ENCODE results near the gene RBM10. TPM values are rescaled to one million over a fixed set of nuclear protein-coding genes. Genes with fewer than 3 reads are reported as not detected.
A peak's percentile ranks its signal among the peaks of the same experiment; 100 is the strongest.

The RBM10 gene
- total and polyA plus RNA-seq, 2 of the 13 experiments (the other 11 are each of a cell fraction or from before 2014, with no cell fraction given), result 15.9 to 43.1 TPM

DNA sequence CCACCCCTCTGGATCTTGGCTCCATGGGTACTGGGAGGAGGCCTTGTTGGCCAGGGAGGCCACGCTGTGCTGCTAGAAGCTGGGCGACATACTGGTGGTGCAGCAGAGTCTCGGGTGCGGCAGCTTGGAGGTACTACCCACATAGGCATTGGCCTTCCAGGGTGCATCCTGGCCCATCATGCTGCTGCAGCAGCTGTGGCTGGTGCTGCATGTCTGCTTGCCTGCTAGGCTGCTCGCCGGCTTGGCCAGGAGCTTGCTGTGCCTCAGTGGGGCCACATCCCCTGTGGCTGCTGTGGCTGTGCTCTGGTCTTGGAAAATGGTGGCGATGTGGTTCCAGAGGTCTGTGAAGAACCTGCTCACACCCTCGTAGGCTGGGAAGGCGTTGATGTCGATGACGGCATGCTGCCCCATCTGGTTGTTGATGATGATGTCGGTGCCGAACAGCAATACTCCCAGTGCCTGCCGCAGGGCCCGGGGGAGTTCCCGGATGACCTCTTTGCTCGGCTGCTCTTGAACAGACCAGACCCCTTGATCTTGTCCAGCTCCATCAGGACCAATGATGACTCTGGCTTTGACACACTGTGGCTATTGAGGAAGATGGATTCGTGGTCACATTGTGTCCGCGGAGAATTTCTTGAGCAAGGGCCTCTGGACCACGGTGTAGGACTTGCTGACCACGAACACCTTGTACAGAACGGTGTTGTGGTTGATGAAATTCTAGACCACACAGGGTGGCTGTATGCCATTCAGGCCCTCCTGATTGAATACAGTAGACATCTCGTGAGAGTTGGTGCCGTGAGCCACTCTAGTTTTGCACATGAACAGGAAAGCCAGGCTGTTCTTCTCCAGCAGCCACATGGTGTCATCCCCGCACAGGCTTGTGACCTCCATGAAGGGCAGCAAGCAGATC, 11.8 kb downstream of the RBM10 start:
- no peak for ATAC-seq
- ChIA-PET CTCF (ENCODE audit: low intra/inter-chr PET ratio, low total read pairs) (no interaction called here), POLR2A (interaction anchor here (1.4 kb wide), 1 partner anchor 28 kb away, joined by 3 read pairs; no protein-coding TSS in a partner anchor)
- DNase-seq (ENCODE audit: low spot score), result no peak
- Histone ChIP-seq H3K9ac (ENCODE audit: insufficient read depth, low read depth, low read length) (no peak overlapping the region), H3K27me3 (ENCODE audit: control insufficient read depth in 1 of 2, insufficient read depth in 2 of 2, low read length in 2 of 2) (no peaks in the 10 kb centered on the region), H3K4me2 (ENCODE audit: low read depth, low read length) (no peak overlapping the region), H3K27ac (ENCODE audit: extremely low read length, insufficient read depth, low read length) (no peak overlapping the region), H3K79me2 (ENCODE audit: insufficient read depth, low read length) (peaks cover 43% of the 10 kb centered on the region), H3K36me3 (replicated peaks in 1 of 2; ENCODE audit: control insufficient read depth in 1 of 2, insufficient read depth in 2 of 2, low read length in 2 of 2) (peaks cover 2 to 11% of the 10 kb centered on the region in 2 experiments; a peak in 3 of 5 replicates), H3K4me3 (replicated peaks in 1 of 3; ENCODE audit: insufficient read depth in 1 of 3, low read depth in 2 of 3, low read length in 3 of 3) (no peak overlapping the region), H2AFZ (ENCODE audit: low read length) (no peak overlapping the region), H3K4me1 (ENCODE audit: insufficient read depth, low read length) (peaks cover 13% of the 10 kb centered on the region), H4K20me1 (ENCODE audit: insufficient read depth, low read length) (peaks cover 2% of the 10 kb centered on the region; the same call in 1 of the 2 replicates), H3K9me3 (ENCODE audit: low read length) (no peaks in the 10 kb centered on the region)
- BruUV-seq (replicated peaks), result no TSS peak
- FAIRE-seq, result no peak
- intact Hi-C loops (cut with micrococcal nuclease; ENCODE audit: unreplicated experiment) (no loop called here), in situ Hi-C loops (cut with HindIII; ENCODE audit: extremely low pct_ligation_motif_present, low pct_unique_long_range_greater_than_20kb) (no loop called here)
- no peak for TF ChIP-seq ZNF253 (CRISPR knock-in tag; IDR thresholded peaks at IDR 0.05; ENCODE audit: borderline replicate concordance)
- TF ChIP-seq ARNT (IDR thresholded peaks at IDR 0.05), result no peak
- no peak for TF ChIP-seq MIER2 (CRISPR knock-in tag; IDR thresholded peaks at IDR 0.05)
- no peak for TF ChIP-seq ZNF652 (CRISPR knock-in tag; IDR thresholded peaks at IDR 0.05; ENCODE audit: borderline replicate concordance, low read depth)
- 100% methylated on average over 1 of the region's 26 CpGs for WGBS (ENCODE audit: low lambda C conversion rate)

DNA sequence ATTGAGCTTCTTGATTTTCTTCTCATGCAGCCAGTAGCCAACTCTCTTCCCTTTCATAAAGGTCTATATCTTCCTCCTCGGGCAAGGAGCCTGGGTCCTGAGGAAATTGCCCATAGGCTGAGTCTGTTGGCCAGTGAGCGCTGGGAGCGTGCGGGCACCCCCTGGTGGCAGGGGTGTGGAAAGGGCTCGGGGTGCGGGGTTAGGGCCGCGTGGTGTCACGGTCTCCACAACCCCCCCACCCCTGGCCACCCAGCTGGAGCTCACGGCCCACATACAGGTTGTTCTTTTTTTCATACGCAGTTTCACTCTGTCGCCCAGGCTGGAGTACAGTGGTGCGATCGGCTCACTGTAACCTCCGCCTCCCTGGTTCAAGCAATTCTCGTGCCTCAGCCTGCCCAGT, 13.1 kb downstream of the RBM10 start:
- 100% methylated on average over 6 of the region's 16 CpGs for WGBS (ENCODE audit: low lambda C conversion rate)
- CTCF ChIA-PET (ENCODE audit: low intra/inter-chr PET ratio, low total read pairs), result no interaction called here
- H3K4me2 ChIP-seq (ENCODE audit: low read depth, low read length), result no peak overlapping the region
- H3K9me3 ChIP-seq (ENCODE audit: low read length), result no peaks in the 10 kb centered on the region
- intact Hi-C loops (cut with micrococcal nuclease; ENCODE audit: unreplicated experiment), result no loop called here
- DNase-seq (ENCODE audit: low spot score) (no peak), ATAC-seq (peak; percentile 53; the same call in 2 of the 3 replicates), FAIRE-seq (no peak)
- H3K27me3 ChIP-seq (ENCODE audit: control insufficient read depth in 1 of 2, insufficient read depth in 2 of 2, low read length in 2 of 2), result no peaks in the 10 kb centered on the region
- no peak for TF ChIP-seq ZNF672 (CRISPR knock-in tag; IDR thresholded peaks at IDR 0.05)
- TF ChIP-seq, protein P1, sequence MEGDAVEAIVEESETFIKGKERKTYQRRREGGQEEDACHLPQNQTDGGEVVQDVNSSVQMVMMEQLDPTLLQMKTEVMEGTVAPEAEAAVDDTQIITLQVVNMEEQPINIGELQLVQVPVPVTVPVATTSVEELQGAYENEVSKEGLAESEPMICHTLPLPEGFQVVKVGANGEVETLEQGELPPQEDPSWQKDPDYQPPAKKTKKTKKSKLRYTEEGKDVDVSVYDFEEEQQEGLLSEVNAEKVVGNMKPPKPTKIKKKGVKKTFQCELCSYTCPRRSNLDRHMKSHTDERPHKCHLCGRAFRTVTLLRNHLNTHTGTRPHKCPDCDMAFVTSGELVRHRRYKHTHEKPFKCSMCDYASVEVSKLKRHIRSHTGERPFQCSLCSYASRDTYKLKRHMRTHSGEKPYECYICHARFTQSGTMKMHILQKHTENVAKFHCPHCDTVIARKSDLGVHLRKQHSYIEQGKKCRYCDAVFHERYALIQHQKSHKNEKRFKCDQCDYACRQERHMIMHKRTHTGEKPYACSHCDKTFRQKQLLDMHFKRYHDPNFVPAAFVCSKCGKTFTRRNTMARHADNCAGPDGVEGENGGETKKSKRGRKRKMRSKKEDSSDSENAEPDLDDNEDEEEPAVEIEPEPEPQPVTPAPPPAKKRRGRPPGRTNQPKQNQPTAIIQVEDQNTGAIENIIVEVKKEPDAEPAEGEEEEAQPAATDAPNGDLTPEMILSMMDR (CRISPR knock-in tag; IDR thresholded peaks at IDR 0.05), result peak; percentile 29
- TF ChIP-seq, protein P2, sequence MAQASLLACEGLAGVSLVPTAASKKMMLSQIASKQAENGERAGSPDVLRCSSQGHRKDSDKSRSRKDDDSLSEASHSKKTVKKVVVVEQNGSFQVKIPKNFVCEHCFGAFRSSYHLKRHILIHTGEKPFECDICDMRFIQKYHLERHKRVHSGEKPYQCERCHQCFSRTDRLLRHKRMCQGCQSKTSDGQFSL (CRISPR knock-in tag; IDR thresholded peaks at IDR 0.05), result 0 out of 2 replicates have a peak, but pooled peaks have one; percentile 49
- TF ChIP-seq, protein P3, sequence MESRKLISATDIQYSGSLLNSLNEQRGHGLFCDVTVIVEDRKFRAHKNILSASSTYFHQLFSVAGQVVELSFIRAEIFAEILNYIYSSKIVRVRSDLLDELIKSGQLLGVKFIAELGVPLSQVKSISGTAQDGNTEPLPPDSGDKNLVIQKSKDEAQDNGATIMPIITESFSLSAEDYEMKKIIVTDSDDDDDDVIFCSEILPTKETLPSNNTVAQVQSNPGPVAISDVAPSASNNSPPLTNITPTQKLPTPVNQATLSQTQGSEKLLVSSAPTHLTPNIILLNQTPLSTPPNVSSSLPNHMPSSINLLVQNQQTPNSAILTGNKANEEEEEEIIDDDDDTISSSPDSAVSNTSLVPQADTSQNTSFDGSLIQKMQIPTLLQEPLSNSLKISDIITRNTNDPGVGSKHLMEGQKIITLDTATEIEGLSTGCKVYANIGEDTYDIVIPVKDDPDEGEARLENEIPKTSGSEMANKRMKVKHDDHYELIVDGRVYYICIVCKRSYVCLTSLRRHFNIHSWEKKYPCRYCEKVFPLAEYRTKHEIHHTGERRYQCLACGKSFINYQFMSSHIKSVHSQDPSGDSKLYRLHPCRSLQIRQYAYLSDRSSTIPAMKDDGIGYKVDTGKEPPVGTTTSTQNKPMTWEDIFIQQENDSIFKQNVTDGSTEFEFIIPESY (CRISPR knock-in tag; IDR thresholded peaks at IDR 0.05), result peak; percentile 98
- 0 out of 2 replicates have a peak, but pooled peaks have one; percentile 28 for TF ChIP-seq ZBTB38 (CRISPR knock-in tag; IDR thresholded peaks at IDR 0.05)
- POLR2A ChIA-PET, result interaction anchor here (1.4 kb wide), 1 partner anchor 29 kb away, joined by 3 read pairs; no protein-coding TSS in a partner anchor
- H3K4me1 ChIP-seq (ENCODE audit: insufficient read depth, low read length), result peaks cover 25% of the 10 kb centered on the region
- peaks cover 2% of the 10 kb centered on the region; the same call in 1 of the 2 replicates for H4K20me1 ChIP-seq (ENCODE audit: insufficient read depth, low read length)
- peaks cover 2 to 10% of the 10 kb centered on the region in 2 experiments; a peak in 3 of 5 replicates for H3K36me3 ChIP-seq (replicated peaks in 1 of 2; ENCODE audit: control insufficient read depth in 1 of 2, insufficient read depth in 2 of 2, low read length in 2 of 2)
- H2AFZ ChIP-seq (ENCODE audit: low read length), result no peak overlapping the region
- no TSS peak for BruUV-seq (replicated peaks)
- H3K9ac ChIP-seq (ENCODE audit: insufficient read depth, low read depth, low read length), result no peak overlapping the region
- H3K4me3 ChIP-seq (replicated peaks in 1 of 3; ENCODE audit: insufficient read depth in 1 of 3, low read depth in 2 of 3, low read length in 3 of 3), result no peak overlapping the region
- peaks cover 47% of the 10 kb centered on the region for H3K79me2 ChIP-seq (ENCODE audit: insufficient read depth, low read length)
- no peak overlapping the region for H3K27ac ChIP-seq (ENCODE audit: extremely low read length, insufficient read depth, low read length)
- in situ Hi-C loops (cut with HindIII; ENCODE audit: extremely low pct_ligation_motif_present, low pct_unique_long_range_greater_than_20kb), result no loop called here

Data from HepG2 (cell line).